ENCODE measurements around the gene NAALADL2. TPM values are rescaled to one million over a fixed set of nuclear protein-coding genes. Genes with fewer than 3 reads are reported as not detected.

The NAALADL2 gene
- total RNA-seq, 1 experiment from 2014 or later: 1.6 TPM

GRCh38 chr3:175270198-175270837 lies 411.2 kb downstream of the NAALADL2 start:
- Histone ChIP-seq H3K23ac (ENCODE audit: insufficient read length, low read depth, low read length) (no peak overlapping the region), H3K27ac (ENCODE audit: insufficient read length, low read depth, low read length) (no peak overlapping the region), H3K14ac (ENCODE audit: insufficient read depth, low read length) (no peak overlapping the region), H3K9me3 (ENCODE audit: control insufficient read depth, low read depth, low read length) (no peaks in the 10 kb centered on the region), H4K8ac (replicated peaks; ENCODE audit: insufficient read length, low read depth, low read length) (no peak overlapping the region), H3K18ac (ENCODE audit: insufficient read length, low read depth, low read length) (no peak overlapping the region), H4K20me1 (ENCODE audit: control insufficient read depth, insufficient read depth, insufficient read length) (no peaks in the 10 kb centered on the region), H3K79me2 (ENCODE audit: insufficient read depth, low read length) (no peaks in the 10 kb centered on the region), H3K4me1 (ENCODE audit: insufficient read depth, low read length) (no peaks in the 10 kb centered on the region), H2AK5ac (ENCODE audit: insufficient read length, low read length) (no peak overlapping the region), H3K27me3 (ENCODE audit: insufficient read depth, low read length) (no peaks in the 10 kb centered on the region), H3T11ph (ENCODE audit: low read length) (no peak overlapping the region), H2BK120ac (ENCODE audit: low read depth, low read length, poor library complexity, severe bottlenecking) (no peak overlapping the region), H3K56ac (ENCODE audit: insufficient read length, low read depth, low read length) (no peak overlapping the region), H4K91ac (ENCODE audit: insufficient read length, low read depth, low read length) (no peak overlapping the region), H2BK12ac (ENCODE audit: insufficient read length, low read depth, low read length) (no peak overlapping the region), H2AFZ (ENCODE audit: low read length) (no peak overlapping the region), H2BK15ac (ENCODE audit: low read depth, low read length) (no peak overlapping the region), H3K9ac (ENCODE audit: extremely low read depth, insufficient read length, low read length) (no peak overlapping the region), H3K4ac (ENCODE audit: low read depth, low read length) (no peak overlapping the region), H3K79me1 (ENCODE audit: insufficient read depth, low read depth, low read length, poor library complexity, severe bottlenecking) (no peaks in the 10 kb centered on the region), H3K23me2 (ENCODE audit: insufficient read length, low read depth, low read length, poor library complexity, severe bottlenecking) (no peaks in the 10 kb centered on the region), H3K4me2 (ENCODE audit: insufficient read depth, insufficient read length, low read length) (no peak overlapping the region), H4K5ac (ENCODE audit: insufficient read length, low read depth, low read length) (no peak overlapping the region), H2BK20ac (ENCODE audit: low read depth, low read length, poor library complexity, severe bottlenecking) (no peak overlapping the region), H2BK5ac (ENCODE audit: insufficient read length, low read length) (no peak overlapping the region)
- no peak for DNase-seq
- Mint-ChIP-seq H3K27ac (no peak overlapping the region), H3K4me1 (no peaks in the 10 kb centered on the region), H3K36me3 (ENCODE audit: insufficient read depth in 1 of 3, low read depth in 3 of 3) (no peaks in the 10 kb centered on the region), H3K27me3 (ENCODE audit: low read depth) (no peaks in the 10 kb centered on the region), H3K9me3 (no peaks in the 10 kb centered on the region), H3K4me3 (no peak overlapping the region)
- WGBS (ENCODE audit: extremely low coverage, insufficient read length, low lambda C conversion rate): no CpG with 5 or more reads among the region's 5 CpGs
- TF ChIP-seq CTCF (conservative IDR thresholded peaks at IDR 0.05): no peak

Measured in H9 (cell line).